IMR-90 (cell line): ENCODE data around the gene RFX2. TPM values are rescaled to one million over a fixed set of nuclear protein-coding genes. Genes with fewer than 3 reads are reported as not detected.

Experiments used
- ATAC-seq: fragments of 200-7000 bp; cut with Tn5 transposase; 2 replicates; pipeline ENCODE4 v1.9.1; 2020; ENCODE audit warnings: low read depth, mild to moderate bottlenecking, moderate library complexity
- BruUV-seq: library from RNA; stranded (reverse); fragments of 400-500 nt; replicated peaks from 2 replicates; lab custom pipeline; 2021; lab: Mats Ljungman, UMichigan
- CTCF ChIA-PET: fragments of 300-600 bp; formaldehyde crosslinking; extraction: SDS; loops from one replicate; lab custom pipeline; 2021; ENCODE audit warnings: antibody characterized with exemption; lab: Yijun Ruan, JAX
- POLR2A ChIA-PET: fragments of 300-600 bp; sonication (Branson Sonifier 250); formaldehyde crosslinking; loops from one replicate; lab custom pipeline; 2022; ENCODE audit warnings: antibody characterized with exemption; ENCODE audit not compliant: unreplicated experiment; lab: Charles Lee
- DNase-seq: peaks from one replicate; pipeline ENCODE4 v3.0.0; 2013
- H2AFZ ChIP-seq: replicated peaks from 2 replicates; pipeline ENCODE3; 2013; ENCODE audit warnings: low read length, mild to moderate bottlenecking; ENCODE audit not compliant: poor library complexity
- H2AK5ac ChIP-seq: 2 replicates; pipeline ENCODE4 v1.6.1; 2013; ENCODE audit warnings: low read depth, low read length, inconsistent platforms
- H2AK9ac ChIP-seq: replicated peaks from 2 replicates; pipeline ENCODE3; 2013; ENCODE audit warnings: mild to moderate bottlenecking, low read depth, low read length, moderate library complexity; ENCODE audit not compliant: poor library complexity
- H2BK120ac ChIP-seq: 2 replicates; pipeline ENCODE4 v1.6.1; 2013; ENCODE audit warnings: low read depth, low read length, inconsistent platforms
- H2BK15ac ChIP-seq: 3 replicates; pipeline ENCODE4 v1.6.1; 2013; ENCODE audit warnings: low read depth, low read length, inconsistent platforms
- H2BK20ac ChIP-seq: 2 replicates; pipeline ENCODE4 v1.6.1; 2013; ENCODE audit warnings: low read depth, mild to moderate bottlenecking, inconsistent platforms, low read length, moderate library complexity
- H2BK5ac ChIP-seq: 2 replicates; pipeline ENCODE4 v1.6.1; 2013; ENCODE audit warnings: mild to moderate bottlenecking, low read depth, low read length, inconsistent platforms; ENCODE audit not compliant: poor library complexity, severe bottlenecking
- H3K14ac ChIP-seq: replicated peaks from 2 replicates; pipeline ENCODE4 v1.6.1; 2013; ENCODE audit warnings: low read depth, low read length, inconsistent platforms
- H3K18ac ChIP-seq: 2 replicates; pipeline ENCODE4 v1.6.1; 2013; ENCODE audit warnings: low read depth, low read length, control low read depth
- H3K23ac ChIP-seq: 2 replicates; pipeline ENCODE4 v1.6.1; 2013; ENCODE audit warnings: low read depth, low read length, inconsistent platforms
- H3K27ac ChIP-seq: 2 replicates; pipeline ENCODE4 v1.5.1; 2013; ENCODE audit warnings: mild to moderate bottlenecking, control low read depth, low read length; ENCODE audit not compliant: insufficient read depth
- H3K27me3 ChIP-seq: 2 replicates; pipeline ENCODE4 v1.6.1; 2013; ENCODE audit warnings: low read length; ENCODE audit not compliant: control insufficient read depth, insufficient read depth
- H3K36me3 ChIP-seq: 2 replicates; pipeline ENCODE4 v1.6.1; 2013; ENCODE audit warnings: low read length, mixed read lengths; ENCODE audit not compliant: control insufficient read depth, insufficient read depth
- H3K4ac ChIP-seq: 2 replicates; pipeline ENCODE4 v1.6.1; 2013; ENCODE audit warnings: low read depth, low read length, inconsistent platforms
- H3K4me1 ChIP-seq: 2 replicates; pipeline ENCODE4 v1.6.1; 2013; ENCODE audit warnings: low read length, mixed read lengths; ENCODE audit not compliant: control insufficient read depth, insufficient read depth
- H3K4me2 ChIP-seq: 2 replicates; pipeline ENCODE4 v1.6.1; 2013; ENCODE audit warnings: low read depth, mild to moderate bottlenecking, control low read depth, low read length, moderate library complexity
- H3K4me3 ChIP-seq: 2 replicates; pipeline ENCODE4 v1.5.1; 2013; ENCODE audit warnings: low read depth, mild to moderate bottlenecking, control low read depth, low read length, moderate library complexity; ENCODE audit not compliant: insufficient read depth
- H3K56ac ChIP-seq: 2 replicates; pipeline ENCODE4 v1.6.1; 2013; ENCODE audit warnings: low read length, inconsistent platforms; ENCODE audit not compliant: insufficient read depth; ENCODE audit errors: extremely low read depth
- H3K79me1 ChIP-seq, 2 experiments: 2 replicates each; pipeline ENCODE4 v1.6.1; 2013; ENCODE audit warnings: low read length in 2 of 2, inconsistent platforms in 1 of 2, low read depth in 1 of 2
- H3K9ac ChIP-seq: 2 replicates; pipeline ENCODE4 v1.6.1; 2013; ENCODE audit warnings: low read depth, low read length, control low read depth
- H3K9me1 ChIP-seq: 2 replicates; pipeline ENCODE4 v1.6.1; 2013; ENCODE audit warnings: low read length, inconsistent platforms; ENCODE audit not compliant: insufficient read depth
- H3K9me3 ChIP-seq: 2 replicates; pipeline ENCODE4 v1.6.1; 2013; ENCODE audit warnings: low read length; ENCODE audit not compliant: control insufficient read depth, insufficient read depth
- H4K20me1 ChIP-seq: 2 replicates; pipeline ENCODE4 v1.6.1; 2013; ENCODE audit warnings: low read length, inconsistent platforms; ENCODE audit not compliant: insufficient read depth
- H4K5ac ChIP-seq: 2 replicates; pipeline ENCODE4 v1.6.1; 2013; ENCODE audit warnings: mild to moderate bottlenecking, low read depth, low read length, control low read depth
- H4K8ac ChIP-seq, 2 experiments: 2 replicates each; pipeline ENCODE4 v1.6.1; 2013; ENCODE audit warnings: low read depth in 2 of 2, low read length in 2 of 2, control low read depth in 1 of 2, inconsistent platforms in 1 of 2
- H4K91ac ChIP-seq: 2 replicates; pipeline ENCODE4 v1.6.1; 2013; ENCODE audit warnings: low read depth, low read length, inconsistent platforms; ENCODE audit not compliant: insufficient read depth
- BHLHE40 ChIP-seq: fragments of 150-350 bp; IDR thresholded peaks from 2 replicates; pipeline ENCODE4 v1.6.1; 2016; ENCODE audit warnings: mild to moderate bottlenecking, low read depth, low read length
- CEBPB ChIP-seq: IDR thresholded peaks from 2 replicates; pipeline ENCODE4 v1.6.1; 2012; ENCODE audit warnings: low read depth, low read length, improper control_type of control experiment
- NFE2L2 ChIP-seq: fragments of 150-350 bp; IDR thresholded peaks from 2 replicates; pipeline ENCODE4 v1.6.1; 2016; ENCODE audit warnings: low read depth, mild to moderate bottlenecking, low read length
- RFX5 ChIP-seq: IDR thresholded peaks from 2 replicates; pipeline ENCODE4 v1.8.0; 2012; ENCODE audit warnings: low read depth, mild to moderate bottlenecking, low read length, moderate library complexity
- WGBS, 2 experiments: methylation state at CpG; one replicate each; pipeline versions ENCODE4 v1.1.5 to v1.1.7; 2013; ENCODE audit warnings: missing lambda C conversion rate in 2 of 2; ENCODE audit not compliant: insufficient read length in 1 of 2; ENCODE audit errors: extremely low coverage in 2 of 2; 5-methylcytosine and 5-hydroxymethylcytosine counted together
- dilution Hi-C: fragments of 300-500 bp; cut with HindIII; formaldehyde crosslinking; loops from one replicate; pipeline ENCODE4 v1.14.3; 2018; ENCODE audit warnings: low sequenced_read_pairs; ENCODE audit not compliant: unreplicated experiment
- in situ Hi-C: fragments of 300-500 bp; cut with MboI; formaldehyde crosslinking; loops from 3 replicates; pipeline ENCODE4 v1.14.3; 2019; ENCODE audit warnings: low sequenced_read_pairs, inconsistent platforms, mixed read lengths
- intact Hi-C: fragments of 100-400 bp; cut with micrococcal nuclease; formaldehyde crosslinking; loops from 2 replicates; pipeline ENCODE4 v1.10.0; 2022
- polyA plus RNA-seq, 3 experiments: library from polyadenylated mRNA; depleted of rRNA; stranded (reverse); fragments of >200 nt; gene quantifications; 2 replicates each; pipeline ENCODE4 v1.2.3, GENCODE V29; 2012; ENCODE audit warnings: low replicate concordance in 1 of 3
- total RNA-seq: library from RNA; depleted of rRNA; stranded (reverse); fragments of >200 nt; gene quantifications from 2 replicates; pipeline ENCODE4 v1.2.3, GENCODE V29; 2012
- TF ChIP-seq, protein P1 (sequence below): fragments of 150-350 bp; IDR thresholded peaks from 2 replicates; pipeline ENCODE4 v1.6.1; 2016; ENCODE audit warnings: low read depth, mild to moderate bottlenecking, low read length, moderate library complexity, borderline replicate concordance
- TF ChIP-seq, protein P2 (sequence below): fragments of 150-350 bp; IDR thresholded peaks from 2 replicates; pipeline ENCODE4 v1.6.1; 2017; ENCODE audit warnings: mild to moderate bottlenecking, antibody characterized with exemption, low read length, low read depth

RFX2 gene
- total and polyA plus RNA-seq, 2 of the 4 experiments (the other 2 are of a cell fraction) = 2.2 to 4.9 TPM

DNA sequence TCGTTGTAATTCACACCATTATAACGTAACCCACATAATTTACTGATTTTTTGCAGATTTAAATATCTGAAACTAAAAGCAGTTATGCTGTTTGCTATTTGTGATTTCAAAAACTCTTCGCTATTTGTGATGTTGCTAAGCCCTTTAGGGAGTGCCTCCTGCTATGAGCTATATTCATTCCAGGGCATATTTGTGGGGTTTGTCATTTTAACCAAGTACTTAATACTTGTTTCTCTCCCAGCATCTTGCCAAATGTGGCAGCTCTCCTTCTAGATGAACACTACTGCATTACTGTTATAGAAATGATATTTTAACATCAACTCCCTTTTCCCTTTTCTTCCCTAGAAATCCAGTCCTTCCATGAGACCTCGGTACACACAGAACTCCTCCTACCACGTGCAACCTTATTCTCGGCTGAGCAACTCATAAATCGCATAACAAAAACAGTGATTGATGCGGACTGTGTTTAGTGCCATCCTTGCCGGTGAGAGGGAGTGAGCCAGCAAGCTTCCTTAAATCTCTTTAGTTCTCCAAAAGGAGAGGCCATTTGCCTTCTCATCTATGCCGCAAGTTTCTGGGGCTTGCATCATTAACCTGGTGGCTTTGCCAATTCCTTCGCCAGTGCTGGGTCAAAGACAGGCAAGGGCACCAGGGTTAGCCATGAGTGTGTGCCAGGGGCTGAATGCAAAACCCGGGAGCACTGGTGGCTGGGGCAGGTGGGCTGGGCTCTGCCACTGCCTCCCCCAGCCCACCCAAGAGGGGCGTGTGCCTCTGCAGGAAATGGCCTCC, 33.4 kb downstream of the RFX2 start:
- Histone ChIP-seq H3K18ac (peak overlapping the region; percentile 85), H4K20me1 (no peaks in the 10 kb centered on the region), H3K9me1 (peaks cover 17% of the 10 kb centered on the region; the same call in 1 of the 2 replicates), H2AFZ (peak overlapping the region; percentile 16), H3K23ac (peak overlapping the region; percentile 86), H2BK20ac (peak overlapping the region; percentile 96), H3K27ac (peak overlapping the region; percentile 99), H2AK5ac (peak overlapping the region; percentile 97), H3K9ac (peak overlapping the region; percentile 80), H2BK5ac (peak overlapping the region; percentile 95), H4K91ac (peak overlapping the region; percentile 87), H2BK15ac (peak overlapping the region; percentile 92; the same call in 2 of the 3 replicates), H3K36me3 (no peaks in the 10 kb centered on the region), H3K14ac (peak overlapping the region; percentile 98), H3K27me3 (no peaks in the 10 kb centered on the region), H3K4ac (peak overlapping the region; percentile 94), H3K4me2 (peak overlapping the region; percentile 88), H2BK120ac (peak overlapping the region; percentile 98), H3K4me3 (no peak overlapping the region), H3K56ac (peak overlapping the region; percentile 72; the same call in 1 of the 2 replicates), H4K8ac (peak overlapping the region; percentile 54 to 95; a peak in 3 of 4 replicates), H3K79me1 (peaks cover 4 to 20% of the 10 kb centered on the region in 2 experiments; a peak in 2 of 4 replicates), H3K4me1 (peaks cover 15% of the 10 kb centered on the region), H2AK9ac (peak overlapping the region; percentile 50), H3K9me3 (no peaks in the 10 kb centered on the region), H4K5ac (peak overlapping the region; percentile 74)
- DNase-seq (peak; percentile 91), ATAC-seq (peak; percentile 94)
- POLR2A ChIA-PET = interaction anchor here (0.7 to 1.4 kb wide), 2 partner anchors 11 to 15 kb away, joined by 4 read pairs; no protein-coding TSS in a partner anchor
- dilution Hi-C loops (no loop called here), in situ Hi-C loops (no loop called here), intact Hi-C loops (loop anchor here (2.0 kb wide), 1 partner anchor 14 kb away; no protein-coding TSS in a partner anchor)
- CTCF ChIA-PET = interaction anchor here (0.6 kb wide), 1 partner anchor 441 kb away, joined by 3 read pairs; no protein-coding TSS in a partner anchor
- no TSS peak for BruUV-seq
- 80% methylated on average over 2 of the region's 13 CpGs; no CpG with 5 or more reads in 1 of the 2 experiments for WGBS, 2 experiments
- TF ChIP-seq, protein P1, sequence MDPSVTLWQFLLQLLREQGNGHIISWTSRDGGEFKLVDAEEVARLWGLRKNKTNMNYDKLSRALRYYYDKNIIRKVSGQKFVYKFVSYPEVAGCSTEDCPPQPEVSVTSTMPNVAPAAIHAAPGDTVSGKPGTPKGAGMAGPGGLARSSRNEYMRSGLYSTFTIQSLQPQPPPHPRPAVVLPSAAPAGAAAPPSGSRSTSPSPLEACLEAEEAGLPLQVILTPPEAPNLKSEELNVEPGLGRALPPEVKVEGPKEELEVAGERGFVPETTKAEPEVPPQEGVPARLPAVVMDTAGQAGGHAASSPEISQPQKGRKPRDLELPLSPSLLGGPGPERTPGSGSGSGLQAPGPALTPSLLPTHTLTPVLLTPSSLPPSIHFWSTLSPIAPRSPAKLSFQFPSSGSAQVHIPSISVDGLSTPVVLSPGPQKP = no peak
- TF ChIP-seq NFE2L2 (no peak), RFX5 (no peak), CEBPB (peak; percentile 69; the same call in 1 of the 2 replicates), BHLHE40 (no peak)
- TF ChIP-seq, protein P2, sequence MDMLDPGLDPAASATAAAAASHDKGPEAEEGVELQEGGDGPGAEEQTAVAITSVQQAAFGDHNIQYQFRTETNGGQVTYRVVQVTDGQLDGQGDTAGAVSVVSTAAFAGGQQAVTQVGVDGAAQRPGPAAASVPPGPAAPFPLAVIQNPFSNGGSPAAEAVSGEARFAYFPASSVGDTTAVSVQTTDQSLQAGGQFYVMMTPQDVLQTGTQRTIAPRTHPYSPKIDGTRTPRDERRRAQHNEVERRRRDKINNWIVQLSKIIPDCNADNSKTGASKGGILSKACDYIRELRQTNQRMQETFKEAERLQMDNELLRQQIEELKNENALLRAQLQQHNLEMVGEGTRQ = no peak
